ENCODE data around the gene CALCOCO1. TPM values are rescaled to one million over a fixed set of nuclear protein-coding genes. Genes with fewer than 3 reads are reported as not detected.

Gene CALCOCO1
- total RNA-seq, 1 donor from 2014 or later = 258 TPM

DNA sequence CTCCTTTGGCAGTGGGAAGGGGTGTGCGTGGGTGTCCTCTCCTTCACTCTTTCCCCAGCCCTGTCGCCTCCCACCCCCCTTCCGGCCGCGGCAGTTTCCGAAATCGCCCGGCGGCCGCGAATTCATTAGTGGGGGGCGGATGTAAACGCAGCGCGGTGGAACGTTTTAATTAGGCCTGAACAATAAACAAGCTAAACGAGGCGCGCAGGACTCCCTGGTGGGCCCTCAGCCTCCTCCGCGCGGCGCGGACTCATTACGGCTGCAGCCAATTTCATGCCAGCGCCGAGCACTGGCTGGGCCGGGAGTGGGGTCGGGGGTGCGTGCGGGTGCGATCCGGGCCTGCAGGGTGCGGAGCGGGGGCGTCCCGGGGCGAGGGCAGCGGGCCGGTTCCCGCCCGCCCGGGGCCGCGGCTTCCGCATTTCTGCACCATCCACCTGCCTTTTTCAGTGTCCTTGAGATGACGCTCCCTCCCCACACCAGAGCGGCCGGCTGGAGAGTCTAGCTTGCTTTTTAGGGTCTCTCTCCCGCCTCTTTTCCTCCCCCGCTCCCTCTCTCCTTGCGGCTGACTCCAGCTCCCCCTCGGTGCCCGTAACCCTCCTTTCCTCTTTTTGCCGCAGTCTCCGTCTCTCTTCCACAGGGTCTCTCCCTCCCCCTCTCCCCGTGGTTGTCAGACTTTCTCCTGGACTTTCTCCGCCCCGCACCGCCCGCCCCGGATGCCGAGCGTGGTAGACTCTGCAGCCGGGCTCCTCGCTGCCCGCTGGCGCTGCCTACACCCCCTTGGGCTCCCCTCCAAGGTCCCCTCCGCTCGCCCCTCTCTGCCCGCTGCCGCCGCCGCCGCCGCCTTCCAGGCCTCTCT is 24.3 kb upstream of the CALCOCO1 start, which contains the start of gene CISTR:
Gene CISTR (minus strand): TSS at position 644 of the 856 bp plus-strand sequence.
- intact Hi-C loops (cut with DNase I) = no loop called here
- no peak within 1 kb of the TSS for H3K27ac ChIP-seq
- TF ChIP-seq CTCF (IDR thresholded peaks at IDR 0.05) = no peak
- H3K36me3 ChIP-seq = no peaks in the 10 kb centered on the region
- H3K4me1 ChIP-seq = peaks cover 7 to 18% of the 10 kb centered on the region in 2 donors
- peaks cover 4% of the 10 kb centered on the region for H3K27me3 ChIP-seq
- DNase-seq (ENCODE audit: low spot score in 2 of 2) = peak in 1 of 2 donors; percentile 64
- no peaks in the 10 kb centered on the region for H3K9me3 ChIP-seq
- peak within 1 kb of the TSS; percentile 59 to 60 for H3K4me3 ChIP-seq

DNA sequence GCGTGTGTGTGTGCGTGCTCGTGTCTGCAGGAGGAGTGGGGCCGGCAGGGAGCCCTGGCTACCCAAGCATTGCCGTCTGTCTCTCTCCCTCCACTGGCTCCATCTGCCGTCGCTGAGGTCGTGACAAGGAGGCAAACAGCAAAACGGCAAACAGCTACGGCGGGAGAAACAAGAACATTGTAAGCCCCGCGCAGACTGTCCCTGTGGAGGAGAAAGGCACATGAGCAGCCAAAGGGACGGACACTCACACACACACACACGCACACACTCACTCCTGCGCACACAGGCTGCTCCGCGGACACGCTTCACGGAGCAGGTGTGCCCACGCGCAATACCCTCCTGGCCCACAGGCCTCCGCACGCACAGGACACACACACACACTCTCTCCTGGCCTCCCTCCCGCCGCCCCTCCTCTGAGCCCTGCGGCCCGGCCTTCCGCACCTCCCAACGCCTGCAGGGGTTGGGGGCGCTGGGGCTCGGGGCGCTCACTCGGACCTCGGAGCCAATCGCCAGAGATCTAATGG is 23.6 kb upstream of the CALCOCO1 start:
- H3K27me3 ChIP-seq = peaks cover 4% of the 10 kb centered on the region
- H3K4me3 ChIP-seq = peak overlapping the region; percentile 59 to 60
- peaks cover 7 to 18% of the 10 kb centered on the region in 2 donors for H3K4me1 ChIP-seq
- intact Hi-C loops (cut with DNase I) = no loop called here
- no peaks in the 10 kb centered on the region for H3K36me3 ChIP-seq
- TF ChIP-seq CTCF (IDR thresholded peaks at IDR 0.05) = no peak
- no peak overlapping the region for H3K27ac ChIP-seq
- H3K9me3 ChIP-seq = no peaks in the 10 kb centered on the region
- peak in 1 of 2 donors; percentile 64 for DNase-seq (ENCODE audit: low spot score in 2 of 2)

GRCh38 chr12:53749986-53750811 is 22.9 kb upstream of the CALCOCO1 start:
- Histone ChIP-seq H3K4me1 (peaks cover 7 to 18% of the 10 kb centered on the region in 2 donors), H3K27me3 (peaks cover 4% of the 10 kb centered on the region), H3K36me3 (no peaks in the 10 kb centered on the region), H3K9me3 (no peaks in the 10 kb centered on the region), H3K27ac (no peak overlapping the region), H3K4me3 (peak overlapping the region; percentile 59 to 60)
- no peak for TF ChIP-seq CTCF (IDR thresholded peaks at IDR 0.05)
- DNase-seq (ENCODE audit: low spot score in 2 of 2) = no peak
- intact Hi-C loops (cut with DNase I) = loop anchor here (10.0 kb wide), 1 partner anchor 455 kb away; no protein-coding TSS in a partner anchor

- intact Hi-C loops (cut with DNase I) = loop anchor here (10.0 kb wide), 1 partner anchor 457 kb away; no protein-coding TSS in a partner anchor
- Histone ChIP-seq H3K27ac (no peak overlapping the region), H3K36me3 (no peaks in the 10 kb centered on the region), H3K4me1 (peaks cover 7 to 20% of the 10 kb centered on the region in 2 donors), H3K9me3 (no peaks in the 10 kb centered on the region), H3K4me3 (no peak overlapping the region), H3K27me3 (peaks cover 4% of the 10 kb centered on the region)
- no peak for DNase-seq (ENCODE audit: low spot score in 2 of 2)
- no peak for TF ChIP-seq CTCF (IDR thresholded peaks at IDR 0.05)
Measured at GRCh38 chr12:53748072-53748840, 21.0 kb upstream of the CALCOCO1 start.

- peaks cover 4% of the 10 kb centered on the region for H3K27me3 ChIP-seq
- intact Hi-C loops (cut with DNase I) = loop anchor here (2.0 to 10.0 kb wide), 2 partner anchors 204 to 458 kb away; no protein-coding TSS in a partner anchor
- no peaks in the 10 kb centered on the region for H3K9me3 ChIP-seq
- H3K4me1 ChIP-seq = peaks cover 7 to 21% of the 10 kb centered on the region in 2 donors
- H3K36me3 ChIP-seq = no peaks in the 10 kb centered on the region
- TF ChIP-seq CTCF (IDR thresholded peaks at IDR 0.05) = no peak
- DNase-seq (ENCODE audit: low spot score in 2 of 2) = no peak
- no peak overlapping the region for H3K4me3 ChIP-seq
- no peak overlapping the region for H3K27ac ChIP-seq
Measured at GRCh38 chr12:53747095-53747494, 19.8 kb upstream of the CALCOCO1 start.
